OCI-LY3 (cell line): ENCODE data around the gene SHLD1.

Experiments used
- H2AFZ ChIP-seq: fragments of 200-600, 300-600 bp; shearing (Covaris generic); 2 replicates; pipeline ENCODE4 v1.6.0; 2014; ENCODE audit warnings: antibody characterized with exemption, low read depth, low read length
- H3K27ac ChIP-seq: fragments of 200-600, 300-600 bp; sonication (generic); 2 replicates; pipeline ENCODE4 v1.5.1; 2014; ENCODE audit warnings: mild to moderate bottlenecking, low read length, moderate library complexity, mixed read lengths
- H3K27me3 ChIP-seq: fragments of 200-600, 300-600 bp; sonication (generic); 2 replicates; pipeline ENCODE4 v1.6.1; 2014; ENCODE audit warnings: low read depth, low read length, mixed read lengths
- H3K36me3 ChIP-seq: fragments of 200-600, 300-600 bp; sonication (generic); replicated peaks from 2 replicates; pipeline ENCODE3; 2014; ENCODE audit warnings: low read depth, low read length, mixed read lengths
- H3K4me1 ChIP-seq: fragments of 300-600, 200-600 bp; sonication (generic); 2 replicates; pipeline ENCODE4 v1.6.1; 2014; ENCODE audit warnings: low read length, mixed read lengths
- H3K4me2 ChIP-seq: fragments of 200-600, 300-600 bp; sonication (generic); 2 replicates; pipeline ENCODE4 v1.6.1; 2014; ENCODE audit warnings: low read length, mixed read lengths
- H3K4me3 ChIP-seq: fragments of 300-600, 200-600 bp; sonication (generic); 2 replicates; pipeline ENCODE4 v1.5.1; 2014; ENCODE audit warnings: antibody characterized with exemption, mild to moderate bottlenecking, low read length, moderate library complexity
- H3K79me2 ChIP-seq: fragments of 300-600, 200-600 bp; shearing (Covaris generic); 2 replicates; pipeline ENCODE4 v1.6.1; 2014; ENCODE audit warnings: mild to moderate bottlenecking, low read length, mixed read lengths
- H3K9ac ChIP-seq: fragments of 300-600, 200-600 bp; shearing (Covaris generic); 2 replicates; pipeline ENCODE4 v1.6.0; 2014; ENCODE audit warnings: mild to moderate bottlenecking, low read length, moderate library complexity
- H3K9me3 ChIP-seq: fragments of 200-600, 300-600 bp; shearing (Covaris generic); 2 replicates; pipeline ENCODE4 v1.6.1; 2014; ENCODE audit warnings: low read length, mixed read lengths; ENCODE audit not compliant: insufficient read depth
- H4K20me1 ChIP-seq: fragments of 200-600, 300-600 bp; sonication (generic); 2 replicates; pipeline ENCODE4 v1.6.1; 2016; ENCODE audit warnings: low read length, mixed read lengths; ENCODE audit not compliant: insufficient read depth
- EZH2phosphoT487 ChIP-seq: fragments of 200-600 bp; shearing (Covaris generic); IDR thresholded peaks from 2 replicates; pipeline ENCODE4 v1.6.1; 2018; ENCODE audit warnings: antibody characterized with exemption, mixed run types, low read depth
- TF ChIP-seq, protein P1 (sequence below): fragments of 200-600, 300-600 bp; sonication (generic); IDR thresholded peaks from 2 replicates; pipeline ENCODE4 v1.5.1; 2014; ENCODE audit warnings: antibody characterized with exemption, low read length, low read depth

SHLD1 gene

DNA sequence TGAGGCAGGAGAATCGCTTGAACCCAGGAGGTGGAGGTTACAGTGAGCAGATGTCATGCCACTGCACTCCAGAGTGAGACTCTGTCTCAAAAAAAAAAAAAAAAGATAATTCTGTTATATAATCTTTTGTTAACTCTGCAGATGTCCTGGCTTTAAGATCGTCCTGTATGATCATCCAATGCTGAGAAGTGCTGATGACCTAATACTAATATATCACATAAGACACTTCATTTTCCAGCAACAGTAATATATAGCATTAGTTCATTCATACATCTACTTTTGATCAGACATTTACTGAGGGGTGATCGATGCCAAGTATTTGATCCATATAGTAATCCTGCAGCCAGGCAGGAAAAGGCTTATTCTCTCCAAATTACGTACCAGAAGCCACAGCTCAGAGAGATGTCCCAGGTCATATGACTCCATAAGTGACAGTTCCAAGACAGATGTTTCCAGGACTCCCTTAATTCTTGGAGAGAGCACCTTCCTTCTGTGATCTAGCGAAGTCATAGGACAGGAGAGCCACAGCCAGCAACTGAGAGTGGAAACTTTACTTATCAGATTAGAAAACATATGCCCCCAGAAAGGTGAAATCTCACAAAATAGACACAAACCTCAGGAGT lies 60.7 kb downstream of the SHLD1 start:
- H3K27ac ChIP-seq, result no peak overlapping the region
- no peak overlapping the region for H3K9ac ChIP-seq
- no peaks in the 10 kb centered on the region for H4K20me1 ChIP-seq
- no peaks in the 10 kb centered on the region for H3K9me3 ChIP-seq
- no peak overlapping the region for H3K4me2 ChIP-seq
- no peaks in the 10 kb centered on the region for H3K79me2 ChIP-seq
- no peak overlapping the region for H2AFZ ChIP-seq
- H3K36me3 ChIP-seq, result no peaks in the 10 kb centered on the region
- TF ChIP-seq, protein P1, sequence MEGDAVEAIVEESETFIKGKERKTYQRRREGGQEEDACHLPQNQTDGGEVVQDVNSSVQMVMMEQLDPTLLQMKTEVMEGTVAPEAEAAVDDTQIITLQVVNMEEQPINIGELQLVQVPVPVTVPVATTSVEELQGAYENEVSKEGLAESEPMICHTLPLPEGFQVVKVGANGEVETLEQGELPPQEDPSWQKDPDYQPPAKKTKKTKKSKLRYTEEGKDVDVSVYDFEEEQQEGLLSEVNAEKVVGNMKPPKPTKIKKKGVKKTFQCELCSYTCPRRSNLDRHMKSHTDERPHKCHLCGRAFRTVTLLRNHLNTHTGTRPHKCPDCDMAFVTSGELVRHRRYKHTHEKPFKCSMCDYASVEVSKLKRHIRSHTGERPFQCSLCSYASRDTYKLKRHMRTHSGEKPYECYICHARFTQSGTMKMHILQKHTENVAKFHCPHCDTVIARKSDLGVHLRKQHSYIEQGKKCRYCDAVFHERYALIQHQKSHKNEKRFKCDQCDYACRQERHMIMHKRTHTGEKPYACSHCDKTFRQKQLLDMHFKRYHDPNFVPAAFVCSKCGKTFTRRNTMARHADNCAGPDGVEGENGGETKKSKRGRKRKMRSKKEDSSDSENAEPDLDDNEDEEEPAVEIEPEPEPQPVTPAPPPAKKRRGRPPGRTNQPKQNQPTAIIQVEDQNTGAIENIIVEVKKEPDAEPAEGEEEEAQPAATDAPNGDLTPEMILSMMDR, result no peak
- TF ChIP-seq EZH2phosphoT487, result no peak
- no peaks in the 10 kb centered on the region for H3K27me3 ChIP-seq
- H3K4me1 ChIP-seq, result no peaks in the 10 kb centered on the region
- no peak overlapping the region for H3K4me3 ChIP-seq

DNA sequence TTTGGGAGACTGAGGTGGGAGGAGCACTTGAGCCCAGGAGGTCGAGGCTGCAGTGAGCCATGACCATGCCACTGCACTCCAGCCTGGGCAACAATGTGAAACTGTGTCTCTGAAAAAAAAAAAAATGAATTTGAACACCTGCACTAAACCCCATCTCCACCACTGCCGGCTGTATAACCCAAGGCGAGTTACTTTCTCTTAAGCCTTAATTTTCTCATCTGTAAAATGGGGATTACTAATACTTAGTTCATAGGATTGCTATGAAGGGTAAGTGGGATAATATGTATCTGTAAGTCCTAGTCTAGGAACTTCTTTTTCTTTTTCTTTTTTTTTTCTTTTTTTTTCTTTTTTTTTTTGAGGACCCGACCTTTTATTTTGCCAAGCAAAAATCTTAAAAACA lies 61.5 kb downstream of the SHLD1 start:
- Histone ChIP-seq H3K9me3 (no peaks in the 10 kb centered on the region), H3K4me2 (no peak overlapping the region)

DNA sequence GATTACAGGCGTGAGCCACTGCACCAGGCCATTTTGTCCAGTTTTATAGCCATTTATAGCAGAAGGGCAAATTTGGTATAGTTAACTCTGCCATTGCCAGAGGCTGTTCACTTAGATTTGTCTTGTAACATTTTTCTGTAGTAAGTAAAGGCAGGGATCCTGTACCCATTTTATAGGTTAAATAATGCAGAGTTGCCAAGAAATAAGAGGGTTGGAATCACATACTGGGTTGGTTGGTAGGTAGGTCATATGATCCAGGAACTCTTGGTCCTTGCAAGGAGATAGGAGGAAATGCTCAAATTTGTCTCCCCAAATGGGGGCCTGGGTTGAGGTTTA lies 68.1 kb downstream of the SHLD1 start:
- H2AFZ ChIP-seq, result no peak overlapping the region
- H3K4me2 ChIP-seq, result no peak overlapping the region
- H3K9me3 ChIP-seq, result no peaks in the 10 kb centered on the region
- H3K36me3 ChIP-seq, result no peaks in the 10 kb centered on the region
- no peak overlapping the region for H3K9ac ChIP-seq
- no peaks in the 10 kb centered on the region for H3K79me2 ChIP-seq
- no peaks in the 10 kb centered on the region for H3K27me3 ChIP-seq
- no peak overlapping the region for H3K4me3 ChIP-seq
- H4K20me1 ChIP-seq, result no peaks in the 10 kb centered on the region
- H3K27ac ChIP-seq, result no peak overlapping the region
- TF ChIP-seq EZH2phosphoT487, result no peak
- TF ChIP-seq, protein P1, result no peak
- peaks cover 10% of the 10 kb centered on the region for H3K4me1 ChIP-seq

More for the DNA sequence above, 61.5 kb downstream of the SHLD1 start:
- no peak overlapping the region for H3K4me3 ChIP-seq
- H3K4me1 ChIP-seq, result no peaks in the 10 kb centered on the region
- no peak overlapping the region for H3K27ac ChIP-seq
- no peaks in the 10 kb centered on the region for H3K36me3 ChIP-seq
- TF ChIP-seq, protein P1, result no peak
- no peak for TF ChIP-seq EZH2phosphoT487
- H2AFZ ChIP-seq, result no peak overlapping the region
- H3K79me2 ChIP-seq, result no peaks in the 10 kb centered on the region
- H3K27me3 ChIP-seq, result no peaks in the 10 kb centered on the region
- no peak overlapping the region for H3K9ac ChIP-seq
- H4K20me1 ChIP-seq, result no peaks in the 10 kb centered on the region

DNA sequence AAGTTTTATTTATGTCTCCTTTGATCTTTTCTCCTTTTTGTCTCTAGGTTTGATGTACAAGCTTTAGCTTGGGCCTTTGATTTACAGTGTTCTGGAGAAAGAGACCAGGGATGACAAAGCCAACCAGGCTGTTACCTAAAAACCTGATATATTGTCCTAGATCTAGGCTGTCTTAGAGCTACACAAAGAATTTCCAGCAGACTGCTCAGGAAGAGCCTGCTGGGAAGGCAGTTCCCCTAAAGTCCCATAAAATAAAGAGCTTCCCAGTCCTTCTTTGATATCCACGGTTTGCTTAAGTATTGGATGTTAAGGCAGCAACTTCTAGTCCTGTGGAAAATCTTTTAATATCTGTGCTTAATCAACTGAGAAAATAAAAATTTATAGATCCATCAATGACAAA lies 70.5 kb downstream of the SHLD1 start:
- no peak overlapping the region for H3K4me3 ChIP-seq
- no peaks in the 10 kb centered on the region for H3K79me2 ChIP-seq
- no peaks in the 10 kb centered on the region for H3K27me3 ChIP-seq
- no peak overlapping the region for H3K4me2 ChIP-seq
- H4K20me1 ChIP-seq, result no peaks in the 10 kb centered on the region
- no peaks in the 10 kb centered on the region for H3K36me3 ChIP-seq
- TF ChIP-seq EZH2phosphoT487, result no peak
- TF ChIP-seq, protein P1, result no peak
- no peak overlapping the region for H3K9ac ChIP-seq
- no peak overlapping the region for H2AFZ ChIP-seq
- H3K4me1 ChIP-seq, result peaks cover 10% of the 10 kb centered on the region
- no peaks in the 10 kb centered on the region for H3K9me3 ChIP-seq
- no peak overlapping the region for H3K27ac ChIP-seq
